GM19372 (cell line): ENCODE data around the gene BEND3.
A peak's percentile ranks its signal among the peaks of the same experiment; 100 is the strongest.
"Not testable (repeated sequence)": the region's sequence is repeated elsewhere in the genome, so short reads cannot be mapped to it uniquely, and the experiment has no call there.

ENCODE experiments used
- ATAC-seq: cut with Tn5 transposase; IDR thresholded peaks from one replicate; pipeline ENCODE4 v1.9.1; 2021; ENCODE audit warnings: mild to moderate bottlenecking, low read depth, moderate library complexity; ENCODE audit not compliant: unreplicated experiment

Gene BEND3

GRCh38 chr6:107121964-107122495, 6.7 kb upstream of the BEND3 start:
- no peak for ATAC-seq

GRCh38 chr6:107121266-107121665, 6.0 kb upstream of the BEND3 start:
- ATAC-seq = no peak

GRCh38 chr6:107120404-107120803, 5.1 kb upstream of the BEND3 start:
- no peak for ATAC-seq

- no peak for ATAC-seq
Measured at GRCh38 chr6:107118976-107119375, 3.7 kb upstream of the BEND3 start.

- ATAC-seq = not testable (repeated sequence)
Measured at GRCh38 chr6:107118540-107118939, 3.2 kb upstream of the BEND3 start.

GRCh38 chr6:107116931-107117330, 1.6 kb upstream of the BEND3 start:
- ATAC-seq = no peak

GRCh38 chr6:107116328-107116892, 1.1 kb upstream of the BEND3 start:
- no peak for ATAC-seq

- no peak for ATAC-seq
Measured at GRCh38 chr6:107115695-107116327, 496 bp upstream of the BEND3 start.

GRCh38 chr6:107114213-107114925, 946 bp downstream of the BEND3 start:
- peak; percentile 59 for ATAC-seq

GRCh38 chr6:107110200-107110599, 5.1 kb downstream of the BEND3 start:
- ATAC-seq = no peak

- no peak for ATAC-seq
Measured at GRCh38 chr6:107108201-107108890, 7.0 kb downstream of the BEND3 start.

- ATAC-seq = no peak
Measured at GRCh38 chr6:107107791-107108190, 7.5 kb downstream of the BEND3 start.

- no peak for ATAC-seq
Measured at GRCh38 chr6:107106165-107106564, 9.2 kb downstream of the BEND3 start.

- no peak for ATAC-seq
Measured at GRCh38 chr6:107105511-107106116, 9.7 kb downstream of the BEND3 start.

GRCh38 chr6:107103082-107103481, 12.2 kb downstream of the BEND3 start:
- ATAC-seq = no peak

GRCh38 chr6:107102414-107102805, 12.9 kb downstream of the BEND3 start:
- ATAC-seq = no peak

- no peak for ATAC-seq
Measured at GRCh38 chr6:107101686-107102413, 13.5 kb downstream of the BEND3 start.

GRCh38 chr6:107101211-107101610, 14.1 kb downstream of the BEND3 start:
- no peak for ATAC-seq

- ATAC-seq = no peak
Measured at GRCh38 chr6:107098436-107099307, 16.6 kb downstream of the BEND3 start.
